GM19397 (cell line): ENCODE results near the gene SEMA3G.

Experiments used
- ATAC-seq: cut with Tn5 transposase; IDR thresholded peaks from one replicate; pipeline ENCODE4 v1.9.1; 2021; ENCODE audit warnings: mild to moderate bottlenecking, moderate library complexity; ENCODE audit not compliant: unreplicated experiment

The SEMA3G gene

GRCh38 chr3:52479877-52480575, 35.1 kb upstream of the SEMA3G start:
- no peak for ATAC-seq

GRCh38 chr3:52479037-52479876, 34.4 kb upstream of the SEMA3G start:
- ATAC-seq, result no peak

GRCh38 chr3:52477796-52478095, 32.8 kb upstream of the SEMA3G start:
- no peak for ATAC-seq

GRCh38 chr3:52477076-52477795, 32.3 kb upstream of the SEMA3G start:
- ATAC-seq, result no peak

- no peak for ATAC-seq
Observed at GRCh38 chr3:52473026-52473425, 28.1 kb upstream of the SEMA3G start.

- no peak for ATAC-seq
Observed at GRCh38 chr3:52472239-52473000, 27.5 kb upstream of the SEMA3G start.

GRCh38 chr3:52471371-52472238, 26.7 kb upstream of the SEMA3G start:
- ATAC-seq, result no peak

- no peak for ATAC-seq
Observed at GRCh38 chr3:52470920-52471319, 26.0 kb upstream of the SEMA3G start.

- no peak for ATAC-seq
Observed at GRCh38 chr3:52469001-52469400, 24.1 kb upstream of the SEMA3G start.

- ATAC-seq, result no peak
Observed at GRCh38 chr3:52468336-52468735, 23.4 kb upstream of the SEMA3G start.

- ATAC-seq, result no peak
Observed at GRCh38 chr3:52463416-52463815, 18.5 kb upstream of the SEMA3G start.

GRCh38 chr3:52461874-52462273, 17.0 kb upstream of the SEMA3G start:
- no peak for ATAC-seq

- no peak for ATAC-seq
Observed at GRCh38 chr3:52458770-52459545, 14.1 kb upstream of the SEMA3G start.

- no peak for ATAC-seq
Observed at GRCh38 chr3:52458031-52458760, 13.3 kb upstream of the SEMA3G start.

- no peak for ATAC-seq
Observed at GRCh38 chr3:52456800-52457183, 11.9 kb upstream of the SEMA3G start.

GRCh38 chr3:52456169-52456799, 11.4 kb upstream of the SEMA3G start:
- no peak for ATAC-seq

GRCh38 chr3:52455283-52456168, 10.6 kb upstream of the SEMA3G start, which contains the start of gene NISCH:
Gene NISCH, plus strand, starts transcription at chr3:52455604. Its CDS starts 38 bp downstream, at chr3:52455642.
- peak; percentile 81 for ATAC-seq
